Measurements from ENCODE around the gene MISP.

DNA sequence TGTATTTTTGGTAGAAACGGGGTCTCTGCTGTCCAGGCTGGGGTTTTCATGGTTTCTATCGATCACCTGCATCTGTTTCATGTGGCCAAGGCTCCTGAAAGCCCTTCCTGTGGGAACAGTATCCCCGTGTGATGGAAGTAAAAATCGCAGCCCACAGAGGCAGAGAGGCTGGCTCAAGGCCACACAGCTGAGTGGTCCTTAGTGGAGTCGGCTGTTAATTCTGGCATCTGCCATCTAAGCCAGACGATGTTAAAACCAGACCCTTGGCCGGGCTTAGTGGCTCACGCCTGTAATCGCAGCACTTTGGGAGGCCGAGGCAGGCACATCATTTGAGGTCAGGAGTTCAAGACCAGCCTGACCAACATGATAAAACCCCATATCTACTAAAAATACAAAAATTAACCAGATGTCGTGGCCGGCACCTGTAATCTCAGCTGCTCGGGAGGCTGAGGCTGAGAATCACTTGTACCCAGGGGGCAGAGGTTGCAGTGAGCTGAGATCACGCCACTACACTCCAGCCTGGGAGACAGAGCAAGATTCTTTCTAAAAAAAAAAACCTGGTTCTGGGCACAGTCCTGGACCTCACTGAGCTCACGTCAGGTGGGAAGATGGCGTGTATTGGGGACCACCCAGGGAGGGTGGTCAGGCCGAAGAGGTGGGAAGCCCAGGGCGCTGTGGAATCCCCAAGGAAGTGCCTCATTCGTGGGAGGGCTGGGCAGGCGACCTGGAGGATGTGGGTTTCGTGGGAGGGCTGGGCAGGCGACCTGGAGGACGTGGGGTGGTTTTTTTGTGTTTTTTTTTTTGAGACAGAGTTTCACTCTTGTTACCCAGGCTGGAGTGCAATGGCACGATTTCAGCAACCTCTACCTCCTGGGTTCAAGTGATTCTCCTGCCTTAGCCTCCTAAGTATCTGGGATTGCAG, 18.5 kb upstream of the MISP start:
- TF ChIP-seq, protein P1, sequence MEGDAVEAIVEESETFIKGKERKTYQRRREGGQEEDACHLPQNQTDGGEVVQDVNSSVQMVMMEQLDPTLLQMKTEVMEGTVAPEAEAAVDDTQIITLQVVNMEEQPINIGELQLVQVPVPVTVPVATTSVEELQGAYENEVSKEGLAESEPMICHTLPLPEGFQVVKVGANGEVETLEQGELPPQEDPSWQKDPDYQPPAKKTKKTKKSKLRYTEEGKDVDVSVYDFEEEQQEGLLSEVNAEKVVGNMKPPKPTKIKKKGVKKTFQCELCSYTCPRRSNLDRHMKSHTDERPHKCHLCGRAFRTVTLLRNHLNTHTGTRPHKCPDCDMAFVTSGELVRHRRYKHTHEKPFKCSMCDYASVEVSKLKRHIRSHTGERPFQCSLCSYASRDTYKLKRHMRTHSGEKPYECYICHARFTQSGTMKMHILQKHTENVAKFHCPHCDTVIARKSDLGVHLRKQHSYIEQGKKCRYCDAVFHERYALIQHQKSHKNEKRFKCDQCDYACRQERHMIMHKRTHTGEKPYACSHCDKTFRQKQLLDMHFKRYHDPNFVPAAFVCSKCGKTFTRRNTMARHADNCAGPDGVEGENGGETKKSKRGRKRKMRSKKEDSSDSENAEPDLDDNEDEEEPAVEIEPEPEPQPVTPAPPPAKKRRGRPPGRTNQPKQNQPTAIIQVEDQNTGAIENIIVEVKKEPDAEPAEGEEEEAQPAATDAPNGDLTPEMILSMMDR (IDR thresholded peaks at IDR 0.05), result no peak
- no peak for TF ChIP-seq POLR2A (IDR thresholded peaks at IDR 0.05)

All from breast epithelium (tissue), 3 donors.